Measurements from ENCODE around the gene TNIK. TPM values are rescaled to one million over a fixed set of nuclear protein-coding genes. Genes with fewer than 3 reads are reported as not detected.

Gene TNIK
- total RNA-seq, 4 donors from 2014 or later, result 30.3 to 39.0 (median 36.8) TPM

DNA sequence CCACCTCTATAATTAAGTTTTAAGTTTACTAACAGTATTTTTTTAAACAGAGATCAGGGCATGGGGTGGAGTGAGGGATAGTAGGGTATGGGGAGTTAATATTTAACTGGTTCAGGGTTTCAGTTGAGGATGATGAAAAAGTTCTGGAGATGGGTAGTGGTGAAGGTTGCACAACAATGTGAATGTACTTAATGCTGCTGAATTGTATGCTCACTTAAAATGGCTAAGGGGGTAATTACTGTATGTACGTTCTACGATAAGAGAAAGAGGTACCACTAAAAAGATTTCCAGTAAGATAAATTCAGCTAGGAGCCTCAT, 101.4 kb downstream of the TNIK start:
- no peak for DNase-seq (ENCODE audit: extremely low spot score)
- Histone ChIP-seq H3K36me3 (no peaks in the 10 kb centered on the region), H3K9me3 (no peaks in the 10 kb centered on the region), H3K4me1 (peaks cover 0 to 25% (median 11%) of the 10 kb centered on the region in 4 donors), H3K4me3 (no peak overlapping the region), H3K27me3 (no peaks in the 10 kb centered on the region), H3K27ac (replicated peaks in 1 of 4) (no peak overlapping the region)
- TF ChIP-seq, protein P1, sequence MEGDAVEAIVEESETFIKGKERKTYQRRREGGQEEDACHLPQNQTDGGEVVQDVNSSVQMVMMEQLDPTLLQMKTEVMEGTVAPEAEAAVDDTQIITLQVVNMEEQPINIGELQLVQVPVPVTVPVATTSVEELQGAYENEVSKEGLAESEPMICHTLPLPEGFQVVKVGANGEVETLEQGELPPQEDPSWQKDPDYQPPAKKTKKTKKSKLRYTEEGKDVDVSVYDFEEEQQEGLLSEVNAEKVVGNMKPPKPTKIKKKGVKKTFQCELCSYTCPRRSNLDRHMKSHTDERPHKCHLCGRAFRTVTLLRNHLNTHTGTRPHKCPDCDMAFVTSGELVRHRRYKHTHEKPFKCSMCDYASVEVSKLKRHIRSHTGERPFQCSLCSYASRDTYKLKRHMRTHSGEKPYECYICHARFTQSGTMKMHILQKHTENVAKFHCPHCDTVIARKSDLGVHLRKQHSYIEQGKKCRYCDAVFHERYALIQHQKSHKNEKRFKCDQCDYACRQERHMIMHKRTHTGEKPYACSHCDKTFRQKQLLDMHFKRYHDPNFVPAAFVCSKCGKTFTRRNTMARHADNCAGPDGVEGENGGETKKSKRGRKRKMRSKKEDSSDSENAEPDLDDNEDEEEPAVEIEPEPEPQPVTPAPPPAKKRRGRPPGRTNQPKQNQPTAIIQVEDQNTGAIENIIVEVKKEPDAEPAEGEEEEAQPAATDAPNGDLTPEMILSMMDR (IDR thresholded peaks at IDR 0.05), result no peak
- TF ChIP-seq POLR2AphosphoS5 (IDR thresholded peaks at IDR 0.05) (no peak), EP300 (IDR thresholded peaks at IDR 0.05) (no peak), POLR2A (IDR thresholded peaks at IDR 0.05; ENCODE audit: low read depth) (no peak)
- WGBS, result 92% methylated on average over 2 of the region's 2 CpGs
- intact Hi-C loops (cut with DNase I), result loop anchor here (10.0 kb wide), 1 partner anchor 96 kb away; no protein-coding TSS in a partner anchor

DNA sequence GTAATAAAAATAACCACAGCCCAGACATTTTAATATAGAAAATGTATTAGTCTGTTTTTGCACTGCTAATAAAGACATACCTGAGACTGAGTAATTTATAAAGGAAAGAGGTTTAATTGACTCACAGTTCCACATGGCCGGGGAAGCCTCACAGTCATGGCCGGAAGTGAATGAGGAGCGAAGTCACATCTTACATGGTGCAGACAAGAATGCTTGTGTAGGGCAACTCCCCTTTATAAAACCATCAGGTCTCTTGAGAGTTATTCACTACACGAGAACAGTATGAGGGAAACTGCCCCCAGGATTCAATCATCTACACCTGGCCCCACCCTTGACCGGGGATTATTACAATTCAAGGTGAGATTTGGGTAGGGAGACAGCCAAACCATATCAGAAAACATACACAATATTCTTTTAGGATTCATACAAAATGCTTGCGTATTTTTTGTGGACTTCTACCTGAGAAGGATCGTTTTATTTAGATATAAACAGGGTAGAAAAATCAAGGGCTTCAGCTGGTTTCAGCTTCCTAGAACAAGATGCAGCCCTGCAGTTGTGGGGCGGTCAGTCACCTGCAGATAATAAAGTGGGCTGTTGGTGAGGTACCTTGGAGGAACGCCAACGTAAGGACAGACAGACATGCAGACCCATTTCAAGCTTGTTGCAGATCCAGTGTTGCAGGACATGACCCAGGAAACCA, 101.9 kb downstream of the TNIK start:
- TF ChIP-seq POLR2A (IDR thresholded peaks at IDR 0.05; ENCODE audit: low read depth) (no peak), POLR2AphosphoS5 (IDR thresholded peaks at IDR 0.05) (no peak), EP300 (IDR thresholded peaks at IDR 0.05) (no peak)
- TF ChIP-seq, protein P1 (IDR thresholded peaks at IDR 0.05), result no peak
- Histone ChIP-seq H3K27me3 (no peaks in the 10 kb centered on the region), H3K4me3 (no peak overlapping the region), H3K4me1 (peaks cover 0 to 30% (median 13%) of the 10 kb centered on the region in 4 donors), H3K27ac (replicated peaks in 1 of 4) (no peak overlapping the region), H3K36me3 (no peaks in the 10 kb centered on the region), H3K9me3 (no peaks in the 10 kb centered on the region)
- DNase-seq (ENCODE audit: extremely low spot score), result no peak
- intact Hi-C loops (cut with DNase I), result loop anchor here (10.0 kb wide), 1 partner anchor 96 kb away; no protein-coding TSS in a partner anchor
- WGBS, result 83% methylated on average over 10 of the region's 10 CpGs

DNA sequence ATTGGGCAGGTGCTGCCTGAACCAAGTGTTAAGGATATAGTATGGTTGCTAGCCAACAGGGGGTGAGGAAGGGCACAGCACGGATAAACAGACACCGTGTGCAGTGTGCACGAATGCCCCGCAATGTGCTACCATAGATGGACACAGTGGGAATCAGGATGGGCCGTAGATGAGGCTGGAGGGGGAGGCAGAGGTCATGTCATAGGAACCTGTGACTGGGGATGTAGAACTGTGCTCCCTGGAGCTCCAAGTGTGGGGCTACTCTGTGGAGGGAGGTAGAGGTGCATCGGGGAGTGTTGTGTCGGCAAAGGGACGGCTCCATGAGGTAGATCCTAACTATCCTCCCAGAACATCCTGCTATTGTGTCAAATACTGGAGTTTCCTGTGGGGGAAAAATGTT, 102.5 kb downstream of the TNIK start:
- no peak overlapping the region for H3K4me3 ChIP-seq
- TF ChIP-seq, protein P1 (IDR thresholded peaks at IDR 0.05), result no peak
- TF ChIP-seq EP300 (IDR thresholded peaks at IDR 0.05), result no peak
- TF ChIP-seq POLR2AphosphoS5 (IDR thresholded peaks at IDR 0.05), result no peak
- no peak for TF ChIP-seq POLR2A (IDR thresholded peaks at IDR 0.05; ENCODE audit: low read depth)
- DNase-seq (ENCODE audit: extremely low spot score), result no peak
- peaks cover 0 to 30% (median 14%) of the 10 kb centered on the region in 4 donors for H3K4me1 ChIP-seq
- intact Hi-C loops (cut with DNase I), result loop anchor here (10.0 kb wide), 1 partner anchor 97 kb away; no protein-coding TSS in a partner anchor
- no peaks in the 10 kb centered on the region for H3K36me3 ChIP-seq
- WGBS, result 88% methylated on average over 8 of the region's 8 CpGs
- H3K27ac ChIP-seq (replicated peaks in 1 of 4), result no peak overlapping the region
- no peaks in the 10 kb centered on the region for H3K27me3 ChIP-seq
- no peaks in the 10 kb centered on the region for H3K9me3 ChIP-seq

DNA sequence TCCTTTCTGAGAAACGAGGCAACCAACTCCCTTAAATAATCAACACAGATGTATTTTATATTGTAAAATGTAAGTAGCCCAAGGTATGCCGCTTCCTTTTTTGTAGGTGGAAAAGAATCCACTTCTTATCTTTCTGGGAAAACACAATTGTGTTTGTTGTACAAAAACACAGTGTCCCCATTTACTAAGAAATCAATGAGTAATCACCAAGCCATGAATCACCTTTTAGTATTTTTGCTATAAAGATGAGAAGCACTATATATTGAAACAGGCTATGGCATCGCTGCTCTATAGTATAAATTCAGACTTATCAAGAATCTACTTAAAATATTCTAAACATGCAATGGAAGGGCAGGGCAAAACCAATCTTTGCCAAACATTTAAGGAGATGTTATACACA, 104.0 kb downstream of the TNIK start:
- 90% methylated on average over 3 of the region's 3 CpGs for WGBS
- Histone ChIP-seq H3K4me3 (no peak overlapping the region), H3K4me1 (peaks cover 0 to 31% (median 20%) of the 10 kb centered on the region in 4 donors), H3K27ac (replicated peaks in 1 of 4) (no peak overlapping the region), H3K9me3 (no peaks in the 10 kb centered on the region), H3K36me3 (no peaks in the 10 kb centered on the region), H3K27me3 (no peaks in the 10 kb centered on the region)
- intact Hi-C loops (cut with DNase I), result loop anchor here (10.0 kb wide), 1 partner anchor 99 kb away; no protein-coding TSS in a partner anchor
- no peak for TF ChIP-seq EP300 (IDR thresholded peaks at IDR 0.05)
- TF ChIP-seq, protein P1 (IDR thresholded peaks at IDR 0.05), result no peak
- TF ChIP-seq POLR2AphosphoS5 (IDR thresholded peaks at IDR 0.05), result no peak
- no peak for TF ChIP-seq POLR2A (IDR thresholded peaks at IDR 0.05; ENCODE audit: low read depth)
- DNase-seq (ENCODE audit: extremely low spot score), result no peak

Data from esophagus muscularis mucosa (tissue), 4 donors.